Measurements from ENCODE around the gene RAD52. TPM values are rescaled to one million over a fixed set of nuclear protein-coding genes. Genes with fewer than 3 reads are reported as not detected.

The RAD52 gene
- total RNA-seq, 2 donors from 2014 or later = 7.4 to 8.8 TPM

GRCh38 chr12:886206-886605 lies 63.3 kb downstream of the RAD52 start:
- TF ChIP-seq CTCF (IDR thresholded peaks at IDR 0.05) = no peak
- Histone ChIP-seq H3K27ac (no peak overlapping the region), H3K4me1 (no peaks in the 10 kb centered on the region), H3K4me3 (no peak overlapping the region), H3K27me3 (no peaks in the 10 kb centered on the region), H3K36me3 (peaks cover 100% of the 10 kb centered on the region), H3K9me3 (no peaks in the 10 kb centered on the region)
- no peak for DNase-seq (ENCODE audit: low spot score)

- no peak overlapping the region for H3K4me3 ChIP-seq
- H3K27me3 ChIP-seq = no peaks in the 10 kb centered on the region
- peaks cover 100% of the 10 kb centered on the region for H3K36me3 ChIP-seq
- DNase-seq (ENCODE audit: low spot score) = no peak
- no peaks in the 10 kb centered on the region for H3K9me3 ChIP-seq
- no peaks in the 10 kb centered on the region for H3K4me1 ChIP-seq
- TF ChIP-seq CTCF (IDR thresholded peaks at IDR 0.05) = no peak
- H3K27ac ChIP-seq = no peak overlapping the region
Measured at GRCh38 chr12:885701-886100, 63.8 kb downstream of the RAD52 start.

- no peak for DNase-seq (ENCODE audit: low spot score)
- no peaks in the 10 kb centered on the region for H3K27me3 ChIP-seq
- TF ChIP-seq CTCF (IDR thresholded peaks at IDR 0.05) = no peak
- H3K4me3 ChIP-seq = no peak overlapping the region
- no peaks in the 10 kb centered on the region for H3K4me1 ChIP-seq
- no peaks in the 10 kb centered on the region for H3K9me3 ChIP-seq
- peaks cover 100% of the 10 kb centered on the region for H3K36me3 ChIP-seq
- H3K27ac ChIP-seq = no peak overlapping the region
Measured at GRCh38 chr12:884746-885414, 64.6 kb downstream of the RAD52 start.

GRCh38 chr12:880656-881055 lies 68.8 kb downstream of the RAD52 start:
- Histone ChIP-seq H3K9me3 (no peaks in the 10 kb centered on the region), H3K4me3 (no peak overlapping the region), H3K4me1 (no peaks in the 10 kb centered on the region), H3K27me3 (no peaks in the 10 kb centered on the region), H3K27ac (no peak overlapping the region), H3K36me3 (peaks cover 79% of the 10 kb centered on the region)
- TF ChIP-seq CTCF (IDR thresholded peaks at IDR 0.05) = no peak
- DNase-seq (ENCODE audit: low spot score) = no peak

GRCh38 chr12:879641-880040 lies 69.9 kb downstream of the RAD52 start:
- Histone ChIP-seq H3K36me3 (peaks cover 77% of the 10 kb centered on the region), H3K4me1 (no peaks in the 10 kb centered on the region), H3K4me3 (no peak overlapping the region), H3K27me3 (no peaks in the 10 kb centered on the region), H3K9me3 (no peaks in the 10 kb centered on the region), H3K27ac (no peak overlapping the region)
- no peak for DNase-seq (ENCODE audit: low spot score)
- TF ChIP-seq CTCF (IDR thresholded peaks at IDR 0.05) = no peak

- Histone ChIP-seq H3K27ac (no peak overlapping the region), H3K9me3 (no peaks in the 10 kb centered on the region), H3K4me3 (no peak overlapping the region), H3K27me3 (no peaks in the 10 kb centered on the region), H3K36me3 (peaks cover 62% of the 10 kb centered on the region), H3K4me1 (no peaks in the 10 kb centered on the region)
- no peak for DNase-seq (ENCODE audit: low spot score)
- TF ChIP-seq CTCF (IDR thresholded peaks at IDR 0.05) = no peak
Measured at GRCh38 chr12:873954-874353, 75.5 kb downstream of the RAD52 start.

All from right atrium auricular region (tissue), 2 donors.